Measurements from ENCODE around the gene DPM1.

DPM1 gene

DNA sequence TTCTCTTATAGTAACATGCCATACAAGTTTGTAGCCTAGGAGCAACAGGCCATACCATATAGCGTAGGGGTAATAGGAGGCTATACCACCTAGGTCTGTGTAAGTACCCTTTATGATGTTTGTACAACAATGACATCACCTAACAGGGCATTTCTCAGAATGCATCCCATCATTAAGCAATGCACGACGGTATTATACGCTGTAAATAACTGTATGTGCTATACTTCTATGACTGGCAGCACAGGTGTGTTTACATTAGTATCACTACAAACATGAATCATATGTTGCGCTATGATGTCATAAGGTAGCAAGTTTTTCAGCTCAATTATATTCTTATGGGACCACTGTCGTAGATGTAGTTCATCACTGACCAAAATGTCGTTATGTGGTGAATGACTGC is 58.1 kb downstream of the DPM1 start:
- DNase-seq (ENCODE audit: low read depth) = no peak

DNA sequence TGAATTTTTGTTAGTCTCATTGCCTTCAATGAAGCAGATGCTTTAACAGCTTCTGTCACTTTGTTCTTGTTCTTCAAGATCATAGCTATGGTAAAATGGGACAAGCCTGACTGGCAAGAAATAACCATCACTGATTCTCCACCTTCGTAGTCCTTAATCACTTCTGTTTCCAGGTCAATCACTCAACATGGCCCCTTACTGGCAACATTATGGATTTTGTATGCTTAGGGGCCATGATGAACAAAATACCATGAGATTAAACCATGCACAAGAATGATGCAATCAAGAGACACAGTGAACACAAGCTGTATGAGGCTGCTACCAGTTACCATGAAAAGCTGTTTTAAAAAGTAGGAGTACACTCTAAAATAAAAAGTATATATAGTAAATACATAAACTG is 59.9 kb downstream of the DPM1 start:
- no peak overlapping the region for H3K4me3 ChIP-seq (ENCODE audit: low read depth, low read length)
- DNase-seq (ENCODE audit: low read depth) = no peak
- TF ChIP-seq, protein P1, sequence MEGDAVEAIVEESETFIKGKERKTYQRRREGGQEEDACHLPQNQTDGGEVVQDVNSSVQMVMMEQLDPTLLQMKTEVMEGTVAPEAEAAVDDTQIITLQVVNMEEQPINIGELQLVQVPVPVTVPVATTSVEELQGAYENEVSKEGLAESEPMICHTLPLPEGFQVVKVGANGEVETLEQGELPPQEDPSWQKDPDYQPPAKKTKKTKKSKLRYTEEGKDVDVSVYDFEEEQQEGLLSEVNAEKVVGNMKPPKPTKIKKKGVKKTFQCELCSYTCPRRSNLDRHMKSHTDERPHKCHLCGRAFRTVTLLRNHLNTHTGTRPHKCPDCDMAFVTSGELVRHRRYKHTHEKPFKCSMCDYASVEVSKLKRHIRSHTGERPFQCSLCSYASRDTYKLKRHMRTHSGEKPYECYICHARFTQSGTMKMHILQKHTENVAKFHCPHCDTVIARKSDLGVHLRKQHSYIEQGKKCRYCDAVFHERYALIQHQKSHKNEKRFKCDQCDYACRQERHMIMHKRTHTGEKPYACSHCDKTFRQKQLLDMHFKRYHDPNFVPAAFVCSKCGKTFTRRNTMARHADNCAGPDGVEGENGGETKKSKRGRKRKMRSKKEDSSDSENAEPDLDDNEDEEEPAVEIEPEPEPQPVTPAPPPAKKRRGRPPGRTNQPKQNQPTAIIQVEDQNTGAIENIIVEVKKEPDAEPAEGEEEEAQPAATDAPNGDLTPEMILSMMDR (IDR thresholded peaks at IDR 0.05; ENCODE audit: low read depth, low read length) = no peak
- TF ChIP-seq, protein P2, sequence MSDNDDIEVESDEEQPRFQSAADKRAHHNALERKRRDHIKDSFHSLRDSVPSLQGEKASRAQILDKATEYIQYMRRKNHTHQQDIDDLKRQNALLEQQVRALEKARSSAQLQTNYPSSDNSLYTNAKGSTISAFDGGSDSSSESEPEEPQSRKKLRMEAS (IDR thresholded peaks at IDR 0.05; ENCODE audit: low read depth, low read length) = no peak

More for the DNA sequence above, 58.1 kb downstream of the DPM1 start:
- TF ChIP-seq, protein P1 (IDR thresholded peaks at IDR 0.05; ENCODE audit: low read depth, low read length) = no peak
- TF ChIP-seq MYC (IDR thresholded peaks at IDR 0.05; ENCODE audit: low read depth, low read length) (no peak), POLR2A (IDR thresholded peaks at IDR 0.05; ENCODE audit: extremely low read depth, insufficient read length) (no peak)
- TF ChIP-seq, protein P2 (IDR thresholded peaks at IDR 0.05; ENCODE audit: low read depth, low read length) = no peak
- H3K4me3 ChIP-seq (ENCODE audit: low read depth, low read length) = no peak overlapping the region

GRCh38 chr20:50895111-50895830 is 63.1 kb downstream of the DPM1 start:
- TF ChIP-seq, protein P2 (IDR thresholded peaks at IDR 0.05; ENCODE audit: low read depth, low read length) = no peak
- TF ChIP-seq POLR2A (IDR thresholded peaks at IDR 0.05; ENCODE audit: extremely low read depth, insufficient read length) = no peak
- TF ChIP-seq, protein P1 (IDR thresholded peaks at IDR 0.05; ENCODE audit: low read depth, low read length) = no peak
- TF ChIP-seq MYC (IDR thresholded peaks at IDR 0.05; ENCODE audit: low read depth, low read length) = no peak
- H3K4me3 ChIP-seq (ENCODE audit: low read depth, low read length) = no peak overlapping the region
- DNase-seq (ENCODE audit: low read depth) = no peak

GRCh38 chr20:50893620-50894019 is 64.7 kb downstream of the DPM1 start:
- DNase-seq (ENCODE audit: low read depth) = no peak
- TF ChIP-seq POLR2A (IDR thresholded peaks at IDR 0.05; ENCODE audit: extremely low read depth, insufficient read length) (no peak), MYC (IDR thresholded peaks at IDR 0.05; ENCODE audit: low read depth, low read length) (no peak)
- TF ChIP-seq, protein P1 (IDR thresholded peaks at IDR 0.05; ENCODE audit: low read depth, low read length) = no peak
- TF ChIP-seq, protein P2 (IDR thresholded peaks at IDR 0.05; ENCODE audit: low read depth, low read length) = no peak
- no peak overlapping the region for H3K4me3 ChIP-seq (ENCODE audit: low read depth, low read length)

- TF ChIP-seq, protein P1 (IDR thresholded peaks at IDR 0.05; ENCODE audit: low read depth, low read length) = no peak
- no peak for TF ChIP-seq MYC (IDR thresholded peaks at IDR 0.05; ENCODE audit: low read depth, low read length)
- no peak for TF ChIP-seq POLR2A (IDR thresholded peaks at IDR 0.05; ENCODE audit: extremely low read depth, insufficient read length)
- TF ChIP-seq, protein P2 (IDR thresholded peaks at IDR 0.05; ENCODE audit: low read depth, low read length) = no peak
- H3K4me3 ChIP-seq (ENCODE audit: low read depth, low read length) = no peak overlapping the region
- no peak for DNase-seq (ENCODE audit: low read depth)
Observed at GRCh38 chr20:50892394-50892793, 65.9 kb downstream of the DPM1 start.
